NCI-H2196 (cell line): ENCODE results near the gene CTDSPL.
"Not testable (repeated sequence)": the region's sequence is repeated elsewhere in the genome, so short reads cannot be mapped to it uniquely, and the experiment has no call there.

Experiments
- DNase-seq: peaks from one replicate; lab custom pipeline; 2025; ENCODE audit not compliant: unreplicated experiment; lab: John Stamatoyannopoulos, UW

CTDSPL gene

DNA sequence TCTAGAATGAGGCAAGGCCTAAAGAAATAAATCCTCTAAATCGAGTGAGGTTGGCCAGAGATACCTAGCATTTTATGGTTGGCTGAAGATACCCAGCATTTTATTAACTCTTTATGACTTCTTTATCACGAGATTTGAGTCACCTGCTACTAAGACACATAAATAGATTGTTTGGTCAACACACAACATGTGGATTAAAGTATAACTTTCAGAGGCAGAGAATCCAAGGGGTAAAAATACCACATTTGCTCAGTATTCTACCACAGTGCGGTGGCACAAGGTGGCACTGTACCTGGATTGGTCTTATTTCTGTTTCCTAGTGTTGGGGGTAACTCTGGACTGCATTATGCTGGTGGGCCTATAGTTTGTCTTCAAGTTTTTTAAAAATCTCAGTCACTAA, 102.0 kb downstream of the CTDSPL start:
- no peak for DNase-seq

DNA sequence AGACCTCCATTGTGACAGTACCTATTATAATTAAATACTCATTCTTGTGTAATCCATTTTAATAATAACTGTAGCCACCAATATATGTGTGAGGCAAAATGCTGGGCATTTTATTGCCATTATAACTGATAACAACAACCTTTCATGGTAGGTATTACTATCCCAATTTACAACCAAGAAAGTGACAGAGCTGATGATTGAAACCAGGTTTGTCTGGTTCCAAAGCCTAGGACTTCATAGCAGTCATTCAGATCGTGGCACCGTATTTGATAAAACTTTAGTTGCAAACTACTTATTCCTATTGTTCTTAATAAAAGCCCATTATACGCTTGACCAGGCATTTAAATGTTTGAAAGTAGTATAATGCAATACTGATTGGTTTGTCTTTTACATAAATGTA, 102.5 kb downstream of the CTDSPL start:
- no peak for DNase-seq

DNA sequence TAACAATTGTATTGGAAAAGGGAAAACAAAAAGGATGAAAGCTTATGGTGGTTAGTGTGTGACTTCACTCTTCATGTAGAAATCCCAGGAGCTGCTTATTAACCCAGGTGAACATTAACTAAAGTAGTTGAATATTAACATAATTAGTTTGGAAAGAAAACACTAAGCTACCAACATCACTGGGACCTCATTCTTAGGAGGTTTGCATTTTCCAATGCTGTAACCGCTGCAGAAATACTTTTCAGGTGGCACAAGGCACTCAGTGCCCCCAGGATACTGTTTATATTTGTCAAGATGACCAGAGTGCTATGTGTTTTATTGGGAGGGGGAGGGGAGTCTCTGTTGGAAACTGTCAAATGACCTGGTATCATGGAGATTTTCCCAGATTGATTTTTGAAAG, 103.0 kb downstream of the CTDSPL start:
- no peak for DNase-seq

DNA sequence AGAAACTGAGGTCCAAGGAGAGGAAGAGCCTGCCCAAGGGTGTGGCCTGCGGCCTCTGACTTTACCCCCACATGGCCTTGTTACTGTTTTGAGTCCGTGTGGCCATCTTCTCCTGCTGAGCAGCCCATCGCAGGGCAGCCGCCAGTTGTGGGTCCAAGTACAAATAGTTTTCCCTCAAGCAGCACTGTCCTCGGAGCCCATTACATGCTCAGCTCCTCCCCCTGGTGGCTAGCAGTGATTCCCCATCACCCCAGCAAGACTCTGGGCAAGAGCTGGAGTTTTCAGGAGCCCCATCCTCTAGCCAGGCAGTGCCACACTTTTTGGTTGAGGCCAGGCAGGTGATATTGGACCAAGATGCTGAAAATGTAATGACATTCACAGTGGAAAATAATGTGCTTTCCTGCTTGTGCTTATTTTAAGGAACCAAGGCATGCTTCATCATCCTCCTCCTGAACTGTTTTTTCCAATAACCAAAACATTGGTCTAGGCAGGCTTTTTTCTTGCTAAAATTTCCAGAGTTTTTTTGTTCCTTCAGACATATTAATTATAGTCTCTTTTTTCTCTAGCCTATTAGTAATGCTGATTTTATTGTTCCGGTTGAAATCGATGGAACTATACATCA, 105.7 kb downstream of the CTDSPL start:
- DNase-seq: peak; percentile 9

DNA sequence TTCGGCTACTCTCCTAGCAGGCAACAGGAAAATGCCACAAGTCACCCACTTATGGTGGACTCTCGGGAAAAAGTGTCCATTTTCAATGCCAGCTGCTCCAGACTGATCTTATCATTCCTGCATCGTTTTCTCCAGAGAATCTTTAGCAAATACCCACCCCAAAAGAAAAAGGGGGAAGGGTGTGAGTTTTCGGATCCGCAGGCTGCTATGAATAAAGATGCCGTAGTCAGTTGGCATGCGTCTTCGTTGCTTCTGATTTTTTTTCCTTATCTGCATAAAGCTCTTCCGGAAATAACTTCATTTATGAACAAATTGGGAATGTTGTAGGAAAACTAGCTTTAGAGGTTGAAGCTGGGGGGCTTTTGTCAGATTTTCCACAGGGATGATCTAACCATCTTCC, 106.5 kb downstream of the CTDSPL start:
- DNase-seq: no peak

DNA sequence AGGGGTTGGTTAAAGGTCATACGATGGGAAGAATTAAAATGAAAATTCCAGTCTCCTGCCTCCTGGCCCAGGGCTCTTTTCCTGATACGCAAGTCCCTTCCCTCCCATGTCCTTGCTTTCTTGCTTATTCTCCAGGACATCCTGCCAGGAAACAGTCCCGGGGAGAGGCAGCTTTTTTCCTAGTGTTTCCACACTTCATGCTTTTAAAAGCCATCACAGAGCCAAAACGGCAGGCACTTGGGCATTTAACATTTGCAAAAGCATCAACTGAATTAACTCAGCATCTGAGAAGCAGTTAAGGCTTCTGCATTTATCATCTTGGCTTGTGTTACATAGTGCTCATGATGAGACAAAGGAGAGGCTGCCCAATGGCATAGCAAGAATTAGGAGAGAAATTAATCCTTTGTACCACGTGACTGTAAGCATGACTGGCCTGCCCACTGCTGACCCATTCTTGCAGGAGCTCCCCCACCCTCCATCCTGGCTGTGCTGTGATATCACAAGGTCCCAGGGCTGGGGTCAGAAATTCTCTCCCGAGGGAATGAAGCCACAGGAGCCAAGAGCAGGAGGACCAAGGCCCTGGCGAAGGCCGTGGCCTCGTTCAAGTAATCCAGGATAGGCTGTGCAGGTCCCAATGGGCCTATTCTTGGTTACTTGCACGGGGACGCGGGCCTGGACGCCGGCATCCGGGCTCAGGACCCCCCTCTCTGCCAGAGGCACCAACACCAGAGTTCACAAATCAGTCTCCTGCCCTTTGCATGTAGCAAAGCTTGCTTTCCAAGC, 107.3 kb downstream of the CTDSPL start:
- no peak for DNase-seq

DNA sequence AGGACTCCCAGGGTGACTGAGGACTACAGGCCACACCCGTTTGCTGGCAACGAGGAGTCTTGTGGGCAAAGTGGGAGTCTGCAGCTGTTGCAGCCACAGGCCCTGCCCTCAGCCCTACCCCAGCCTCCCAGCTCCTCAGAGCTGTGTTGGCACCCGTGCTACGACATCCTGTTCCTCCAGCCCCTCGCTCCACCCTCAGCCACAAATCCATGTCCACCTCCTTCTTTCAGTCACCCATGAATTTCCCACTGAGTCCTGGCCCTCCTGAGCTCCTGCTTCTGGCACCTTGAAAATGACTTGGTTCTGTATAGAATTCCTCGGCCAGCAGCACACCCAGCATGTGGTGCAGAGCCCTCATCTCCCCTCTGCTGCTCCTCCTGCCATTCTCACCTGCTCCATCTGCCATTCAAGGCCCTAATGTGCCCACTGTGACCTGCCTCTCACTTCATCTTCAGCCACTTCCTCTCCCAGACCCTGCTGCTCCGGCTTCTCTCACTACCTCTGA, 108.0 kb downstream of the CTDSPL start:
- no peak for DNase-seq

DNA sequence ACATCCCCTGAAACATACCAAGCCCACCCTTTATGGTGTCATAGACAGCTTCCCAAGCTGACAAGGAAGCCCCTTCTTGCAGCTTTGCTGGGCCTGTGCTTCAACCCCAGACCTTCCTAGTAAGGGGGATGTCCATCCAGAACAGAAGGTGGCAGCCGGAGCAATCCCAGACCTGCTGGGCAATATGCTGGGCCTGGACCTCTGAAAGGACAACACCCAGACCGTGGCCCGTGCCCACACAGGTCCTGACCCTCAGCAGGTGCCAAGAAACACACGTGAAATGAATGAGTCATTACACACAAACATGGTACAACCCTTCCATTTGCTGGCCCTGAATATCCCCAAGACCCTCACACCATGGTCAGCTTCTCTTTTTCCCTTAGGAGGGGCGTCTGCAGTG, 109.1 kb downstream of the CTDSPL start:
- no peak for DNase-seq

DNA sequence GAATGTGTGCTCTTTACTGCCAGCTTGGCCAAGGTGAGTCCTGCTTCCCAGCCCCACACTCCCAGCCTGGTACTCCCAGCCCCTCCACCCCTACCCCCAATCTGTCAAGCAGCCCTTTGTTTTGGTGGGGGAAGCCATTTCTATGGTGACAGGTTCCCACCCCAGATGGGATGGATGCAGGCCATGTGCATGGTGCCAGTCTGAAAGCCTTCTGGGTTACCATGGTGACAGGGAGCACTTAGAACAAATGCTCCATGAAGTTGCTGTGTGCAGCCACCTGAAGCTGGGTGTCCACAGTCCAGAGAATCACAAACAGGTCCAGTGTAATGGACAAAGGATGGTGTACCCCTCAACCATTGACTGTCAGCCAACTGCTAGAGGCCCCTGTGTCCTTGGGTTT, 109.8 kb downstream of the CTDSPL start:
- no peak for DNase-seq

DNA sequence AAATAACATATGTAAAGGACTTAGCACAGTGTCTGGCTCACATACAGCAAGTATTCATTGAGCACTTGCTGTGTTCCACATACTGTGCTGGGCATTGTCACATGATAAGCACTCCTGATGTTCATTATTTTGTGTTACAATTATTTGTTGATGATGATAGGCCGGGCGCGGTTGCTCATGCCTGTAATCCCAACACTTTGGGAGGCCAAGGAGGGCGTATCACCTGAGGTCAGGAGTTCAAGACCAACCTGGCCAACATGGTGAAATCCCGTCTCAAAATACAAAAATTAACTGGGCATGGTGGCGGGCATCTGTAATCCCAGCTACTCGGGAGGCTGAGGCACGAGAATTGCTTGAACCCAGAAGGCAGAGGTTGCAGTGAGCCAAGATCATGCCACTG, 110.4 kb downstream of the CTDSPL start:
- DNase-seq: not testable (repeated sequence)

DNA sequence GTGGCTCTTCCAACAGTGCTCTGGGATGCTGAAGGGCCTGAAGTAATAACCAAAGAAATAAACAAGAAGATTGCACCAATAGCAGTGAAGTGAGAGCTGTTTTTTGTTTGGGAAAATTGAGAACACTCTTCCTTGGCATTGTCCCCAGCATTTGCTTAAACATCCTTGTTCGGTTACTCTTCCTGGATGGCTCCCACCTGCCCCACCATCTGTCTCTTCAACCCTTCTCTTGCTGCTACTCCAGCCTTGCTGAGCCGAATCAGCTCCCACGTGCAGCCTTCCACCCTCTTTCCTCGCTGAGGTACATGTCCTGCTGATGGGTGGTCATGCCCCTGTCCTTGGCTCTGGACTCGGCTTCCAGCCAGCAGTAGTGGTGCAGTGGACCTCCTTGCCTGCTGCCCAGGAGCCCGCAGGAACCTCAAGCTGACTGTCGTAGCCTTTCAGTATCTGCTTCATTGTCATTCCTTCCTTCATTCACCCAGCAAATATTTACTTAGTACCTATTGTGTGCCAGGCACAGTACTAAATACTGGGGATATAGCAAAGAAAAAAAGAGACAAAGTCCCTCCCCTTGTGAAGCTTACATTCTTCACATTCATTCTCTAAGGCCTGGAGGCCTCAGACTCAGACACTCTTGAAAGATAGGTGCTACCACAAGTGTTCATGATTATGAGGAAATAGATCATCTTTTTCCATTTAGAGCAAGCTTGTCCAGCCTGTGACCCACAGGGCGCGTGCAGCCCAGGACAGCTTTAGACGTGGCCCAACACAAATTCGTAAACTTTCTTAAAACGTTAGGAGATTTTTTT, 111.8 kb downstream of the CTDSPL start:
- no peak for DNase-seq

DNA sequence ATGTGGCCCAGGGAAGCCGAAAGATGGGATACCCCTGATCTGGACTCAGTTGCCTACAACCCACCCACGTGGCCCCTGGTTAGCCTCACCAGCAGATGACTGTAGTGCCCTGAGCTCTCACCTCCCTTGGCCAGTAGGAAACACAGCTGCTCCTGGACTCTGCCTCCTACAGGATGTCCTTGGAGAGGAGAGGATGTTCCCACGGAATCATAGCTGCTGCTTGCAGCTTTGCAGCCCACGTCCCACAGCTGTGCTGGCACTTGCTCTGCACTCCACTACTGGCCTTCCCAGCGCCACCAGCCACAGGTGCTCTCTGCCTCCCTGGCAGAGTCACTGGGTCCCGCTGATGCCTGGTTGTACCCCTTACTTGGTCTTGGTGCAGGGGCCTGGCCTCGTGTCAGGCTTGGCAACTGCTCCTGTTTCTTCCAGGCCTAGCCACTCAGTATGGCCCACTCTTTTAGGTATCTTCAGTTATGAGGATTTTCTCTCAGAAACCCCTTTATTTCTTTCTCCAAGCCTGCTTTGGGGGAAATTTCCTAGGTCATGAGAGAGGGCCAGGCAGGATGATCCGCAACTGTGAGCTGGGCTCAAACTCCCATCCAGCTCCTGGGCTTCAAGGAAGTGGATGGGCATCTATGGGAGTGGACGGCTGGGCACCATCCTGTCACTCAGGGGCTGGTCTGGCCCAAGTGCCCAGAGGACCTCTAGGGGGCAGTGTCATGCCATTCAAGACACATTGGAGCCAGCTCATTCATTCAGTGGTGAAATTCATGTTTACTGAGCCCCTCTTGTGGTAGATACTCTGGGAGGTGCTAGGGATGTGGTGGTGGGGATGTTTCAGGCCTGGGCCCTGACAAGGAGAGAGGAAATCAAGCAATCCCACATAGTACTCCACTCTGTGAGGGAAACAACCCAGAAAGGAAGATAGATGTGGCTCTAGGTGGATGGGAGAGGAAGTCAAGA, 112.7 kb downstream of the CTDSPL start:
- no peak for DNase-seq

DNA sequence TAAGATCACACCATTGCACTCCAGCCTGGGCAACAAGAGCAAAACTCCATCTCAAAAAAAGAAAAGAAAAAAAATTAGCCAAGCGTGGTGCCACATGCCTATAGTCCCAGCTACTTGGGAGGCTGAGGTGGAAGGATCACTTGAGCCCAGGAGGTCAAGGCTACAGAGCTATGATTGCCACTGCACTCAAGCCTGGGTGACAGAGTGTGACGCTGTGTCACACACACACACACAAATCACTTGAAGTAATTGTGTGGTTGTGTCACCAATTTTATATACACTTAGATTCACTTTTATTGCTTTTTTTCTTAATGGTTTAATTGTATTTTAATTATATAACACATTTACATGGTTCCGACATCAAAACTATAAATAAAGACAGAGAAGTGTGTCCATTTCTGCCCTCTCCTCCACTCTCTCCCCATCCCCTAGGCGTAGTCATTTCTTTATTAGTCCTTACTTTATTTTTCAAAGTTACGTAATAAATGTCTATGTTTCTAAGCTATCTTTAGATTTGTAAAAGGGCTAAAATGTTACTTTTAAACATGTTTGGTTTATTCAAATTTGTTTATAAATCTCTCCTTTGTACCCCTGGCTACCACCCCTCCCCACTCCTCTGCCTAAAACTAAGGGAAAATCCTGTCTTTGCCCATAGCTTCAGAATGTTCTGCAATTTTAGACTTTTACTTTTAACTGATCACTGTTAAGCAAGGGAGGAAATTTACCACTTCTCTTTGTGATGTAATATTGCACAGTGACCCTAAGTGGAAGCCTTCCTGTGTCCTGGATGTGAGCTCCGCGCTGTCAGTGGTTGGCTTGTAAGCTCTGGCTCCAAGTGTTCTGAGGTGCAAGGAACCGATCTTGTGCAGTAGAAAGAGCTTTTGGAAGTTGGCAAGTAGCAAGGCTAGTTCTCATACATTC, 118.1 kb downstream of the CTDSPL start:
- DNase-seq: no peak

DNA sequence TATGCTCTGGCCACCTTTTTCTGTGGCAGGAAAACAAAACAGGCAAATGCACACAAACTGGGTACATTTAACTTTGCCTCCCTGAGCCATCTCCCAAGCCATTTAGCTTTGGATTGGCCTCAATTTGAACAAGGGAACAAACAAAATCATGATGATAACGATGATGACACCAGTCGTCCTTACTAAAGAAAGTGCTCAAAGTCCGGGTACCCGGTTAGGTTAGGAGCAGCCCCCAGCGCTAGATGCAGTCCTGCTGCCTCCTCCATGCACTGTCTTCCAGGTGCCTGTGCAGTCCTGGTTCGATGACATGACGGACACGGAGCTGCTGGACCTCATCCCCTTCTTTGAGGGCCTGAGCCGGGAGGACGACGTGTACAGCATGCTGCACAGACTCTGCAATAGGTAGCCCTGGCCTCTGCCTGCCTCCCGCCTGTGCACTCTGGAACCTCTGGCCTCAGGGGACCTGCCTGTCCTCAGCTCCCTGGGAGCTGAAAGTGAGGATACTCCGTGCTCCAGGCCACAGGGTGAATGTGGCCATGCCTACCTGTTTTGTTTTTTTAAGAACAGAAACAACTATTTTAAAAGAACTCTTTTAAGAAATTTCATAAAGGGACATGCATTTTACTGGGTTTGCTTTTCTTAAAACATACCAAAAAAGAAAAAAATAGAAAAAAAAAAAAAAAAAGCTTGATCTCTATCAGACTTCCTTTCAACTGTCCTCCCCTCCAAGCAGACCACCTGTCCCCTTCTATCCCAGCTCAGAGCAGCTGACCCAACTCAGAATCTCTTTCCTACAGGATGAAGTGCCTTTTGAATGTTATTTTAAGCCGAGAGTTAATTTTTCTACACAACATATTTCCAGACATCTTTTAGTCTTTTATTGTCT, 119.0 kb downstream of the CTDSPL start:
- no peak for DNase-seq

DNA sequence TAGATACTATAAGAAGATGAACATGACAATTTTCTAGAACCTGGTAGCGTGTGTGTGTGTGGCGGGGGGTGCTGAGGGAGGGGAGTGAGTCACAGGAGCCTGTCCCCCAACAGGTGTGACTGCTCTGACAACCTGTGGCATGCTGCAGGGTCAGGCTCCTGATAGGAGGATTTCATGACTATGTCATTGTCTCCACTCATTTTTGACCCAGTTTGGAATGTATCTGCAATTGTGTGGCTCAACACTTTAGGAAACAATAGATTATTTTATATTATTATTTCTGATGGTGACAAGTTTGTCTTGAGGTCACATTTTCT, 119.6 kb downstream of the CTDSPL start:
- no peak for DNase-seq

DNA sequence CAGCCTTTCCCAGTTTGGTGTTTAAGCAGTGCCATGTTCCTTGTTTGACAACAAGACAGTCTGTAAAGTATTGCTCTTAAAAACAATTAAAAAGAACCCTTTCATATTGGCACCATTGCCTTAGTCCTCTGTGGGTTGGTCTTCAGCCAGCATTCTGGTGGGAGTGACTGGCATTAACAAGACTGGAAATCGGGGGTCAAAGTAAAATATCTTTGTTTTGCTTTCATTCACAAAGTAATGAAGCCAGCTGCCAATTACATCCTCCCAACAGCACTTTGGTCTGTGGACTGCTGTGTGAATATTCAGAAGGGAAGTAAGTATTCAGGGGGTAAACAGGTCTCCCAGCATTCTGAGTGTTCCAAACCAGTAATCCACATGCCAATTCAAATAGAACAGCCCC, 120.7 kb downstream of the CTDSPL start:
- no peak for DNase-seq

DNA sequence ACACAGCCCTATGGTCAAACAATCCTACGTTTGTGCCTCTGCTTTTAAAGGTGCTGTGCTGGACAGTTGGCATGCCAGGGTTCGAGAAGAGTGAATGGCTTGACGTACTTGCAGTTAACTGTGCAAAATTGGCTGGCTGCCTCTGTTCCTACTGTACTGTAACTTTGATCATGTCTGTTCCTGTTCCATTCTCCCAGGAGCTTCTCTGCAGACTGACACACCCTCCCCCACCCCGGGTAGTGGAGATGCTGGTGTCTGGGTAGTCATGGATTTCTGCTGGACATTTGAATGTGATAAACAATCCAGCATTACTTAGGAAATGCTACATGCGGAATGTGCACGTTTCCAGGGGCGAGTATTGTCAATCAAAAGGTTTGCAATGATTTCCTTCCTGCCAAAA, 122.4 kb downstream of the CTDSPL start:
- no peak for DNase-seq

DNA sequence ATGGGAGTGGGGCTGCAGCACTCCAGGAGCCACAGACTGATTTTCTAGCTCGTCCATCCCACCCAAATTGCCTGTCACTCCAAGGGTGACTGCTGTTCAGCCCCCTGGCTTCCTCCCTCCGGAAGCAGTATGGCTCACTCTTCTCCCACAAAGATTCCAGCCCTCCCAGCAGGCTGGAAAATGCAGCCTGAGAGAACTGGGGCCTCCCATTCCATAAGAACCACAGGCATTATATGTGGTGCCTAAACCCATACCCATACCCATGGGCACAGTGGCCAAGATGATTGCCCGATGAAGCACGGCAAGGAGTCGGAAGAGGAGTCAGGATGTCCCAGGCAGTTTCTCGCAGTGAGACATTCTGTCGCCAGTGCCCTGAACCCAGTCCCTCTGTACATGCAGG, 122.9 kb downstream of the CTDSPL start:
- no peak for DNase-seq
